Osteocyte (in vitro differentiated cells): Measurements from ENCODE around the gene UBE2H. TPM values are rescaled to one million over a fixed set of nuclear protein-coding genes. Genes with fewer than 3 reads are reported as not detected.

Experiments used
- DNase-seq: peaks from one replicate; pipeline ENCODE4 v3.0.0; 2021; ENCODE audit warnings: mixed read lengths; ENCODE audit not compliant: unreplicated experiment; ENCODE audit errors: extremely low spot score
- H3K27ac Mint-ChIP-seq: one replicate; pipeline ENCODE4 v1.8.0; 2021; ENCODE audit warnings: mild to moderate bottlenecking, mixed read lengths; ENCODE audit not compliant: unreplicated experiment
- H3K27me3 Mint-ChIP-seq: one replicate; pipeline ENCODE4 v1.8.0; 2021; ENCODE audit warnings: mixed read lengths; ENCODE audit not compliant: unreplicated experiment
- H3K36me3 Mint-ChIP-seq: one replicate; pipeline ENCODE4 v1.8.0; 2021; ENCODE audit warnings: mixed read lengths; ENCODE audit not compliant: unreplicated experiment
- H3K4me1 Mint-ChIP-seq: one replicate; pipeline ENCODE4 v1.8.0; 2021; ENCODE audit warnings: mixed read lengths; ENCODE audit not compliant: unreplicated experiment
- H3K4me3 Mint-ChIP-seq: one replicate; pipeline ENCODE4 v1.8.0; 2021; ENCODE audit warnings: mild to moderate bottlenecking, moderate library complexity, mixed read lengths; ENCODE audit not compliant: unreplicated experiment
- H3K9me3 Mint-ChIP-seq: one replicate; pipeline ENCODE4 v1.8.0; 2021; ENCODE audit warnings: mixed read lengths; ENCODE audit not compliant: unreplicated experiment
- CTCF ChIP-seq: fragments of 200-600 bp; sonication (generic); IDR thresholded peaks from 2 replicates; pipeline ENCODE4 v1.5.0; 2021; ENCODE audit warnings: antibody characterized with exemption, mild to moderate bottlenecking, moderate library complexity
- total RNA-seq: library from RNA; stranded (reverse); gene quantifications from 2 replicates; pipeline ENCODE4 v1.2.1, GENCODE V29; 2021

UBE2H gene
- total RNA-seq, 1 donor from 2014 or later = 160 TPM

DNA sequence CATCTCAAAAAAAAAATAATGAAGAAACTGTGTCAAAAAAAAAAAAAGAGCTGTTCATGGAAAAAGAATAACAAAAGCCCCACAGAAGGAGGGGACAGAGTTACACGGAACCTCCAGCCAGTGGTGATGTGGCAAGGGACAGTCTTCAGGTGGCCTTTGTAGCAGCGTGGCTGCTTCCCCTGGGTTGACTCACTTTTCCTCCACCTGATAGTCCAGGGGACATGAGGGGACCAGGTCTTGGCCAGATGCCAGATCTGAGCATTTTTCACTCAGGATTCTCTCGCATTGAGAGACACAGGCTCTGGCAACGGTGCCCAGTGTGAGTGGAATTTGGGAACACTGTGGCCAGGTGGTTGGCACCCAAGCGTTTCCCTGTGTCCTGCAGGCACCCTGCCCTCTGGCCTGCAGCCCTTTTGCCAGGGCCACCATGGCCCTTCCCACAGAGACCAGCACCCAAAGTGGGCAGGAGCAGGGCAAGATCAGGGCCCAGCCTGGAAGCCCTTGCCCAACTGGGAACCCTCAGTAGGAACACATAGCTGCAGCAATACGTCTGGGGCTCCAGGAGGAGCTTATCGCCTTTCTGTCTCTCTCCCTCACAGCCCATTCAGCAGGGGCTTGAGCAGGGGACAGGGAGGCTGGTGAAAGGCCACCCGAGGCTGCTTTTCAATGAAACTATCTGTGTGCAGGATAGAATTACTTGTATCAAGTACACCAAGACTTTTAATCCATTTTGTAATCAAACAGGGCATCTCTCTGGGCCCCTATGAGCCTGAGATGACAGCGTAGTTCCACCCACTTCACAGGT, 159.1 kb downstream of the UBE2H start:
- peaks cover 13% of the 10 kb centered on the region for H3K27me3 Mint-ChIP-seq
- no peaks in the 10 kb centered on the region for H3K36me3 Mint-ChIP-seq
- no peak overlapping the region for H3K27ac Mint-ChIP-seq
- H3K4me3 Mint-ChIP-seq = no peak overlapping the region
- no peaks in the 10 kb centered on the region for H3K4me1 Mint-ChIP-seq
- TF ChIP-seq CTCF = no peak
- no peaks in the 10 kb centered on the region for H3K9me3 Mint-ChIP-seq
- DNase-seq = no peak

DNA sequence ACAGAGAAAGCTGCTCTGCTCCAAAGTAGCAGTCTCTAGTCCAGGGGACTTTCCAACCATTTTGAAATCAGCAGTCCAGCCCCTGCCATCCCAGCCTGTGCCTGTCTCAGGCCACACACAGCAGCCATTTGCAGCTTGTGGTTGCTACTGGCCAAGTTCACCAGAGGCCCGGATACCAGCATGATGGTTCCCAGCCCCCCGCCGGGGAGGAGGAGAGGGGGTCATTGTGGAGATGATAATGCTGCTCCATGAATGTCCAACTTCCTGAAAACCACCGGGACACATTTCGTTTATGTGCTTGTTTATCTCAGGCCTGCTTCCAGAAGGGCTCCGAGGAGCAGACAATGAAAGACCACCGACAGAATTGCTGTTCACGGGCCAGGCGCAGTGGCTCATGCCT, 160.0 kb downstream of the UBE2H start:
- Mint-ChIP-seq H3K9me3 (no peaks in the 10 kb centered on the region), H3K27ac (no peak overlapping the region), H3K4me3 (no peak overlapping the region), H3K4me1 (no peaks in the 10 kb centered on the region), H3K27me3 (peaks cover 15% of the 10 kb centered on the region), H3K36me3 (no peaks in the 10 kb centered on the region)
- DNase-seq = no peak
- TF ChIP-seq CTCF = no peak

DNA sequence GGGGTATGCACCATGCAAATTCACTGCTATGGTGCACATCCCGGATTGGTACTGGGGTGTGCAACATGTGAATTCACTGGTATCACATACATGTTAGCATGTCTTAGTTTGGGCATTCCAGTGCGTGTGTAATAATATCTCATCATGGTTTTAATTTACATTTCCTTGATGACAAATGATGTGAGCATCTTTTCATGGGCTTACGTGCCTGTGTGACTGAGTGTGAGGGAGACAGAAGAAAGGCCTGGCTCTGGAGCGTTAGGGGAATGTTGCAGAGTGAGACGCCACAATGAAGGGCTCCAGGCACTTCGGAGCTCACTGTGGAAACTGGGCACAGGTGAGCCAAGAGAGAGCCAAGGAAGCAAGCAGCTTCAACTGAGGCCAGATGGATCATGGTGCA, 162.6 kb downstream of the UBE2H start:
- Mint-ChIP-seq H3K27ac (no peak overlapping the region), H3K9me3 (no peaks in the 10 kb centered on the region), H3K4me1 (peaks cover 9% of the 10 kb centered on the region), H3K36me3 (no peaks in the 10 kb centered on the region), H3K4me3 (no peak overlapping the region), H3K27me3 (peaks cover 40% of the 10 kb centered on the region)
- DNase-seq = no peak
- TF ChIP-seq CTCF = no peak

DNA sequence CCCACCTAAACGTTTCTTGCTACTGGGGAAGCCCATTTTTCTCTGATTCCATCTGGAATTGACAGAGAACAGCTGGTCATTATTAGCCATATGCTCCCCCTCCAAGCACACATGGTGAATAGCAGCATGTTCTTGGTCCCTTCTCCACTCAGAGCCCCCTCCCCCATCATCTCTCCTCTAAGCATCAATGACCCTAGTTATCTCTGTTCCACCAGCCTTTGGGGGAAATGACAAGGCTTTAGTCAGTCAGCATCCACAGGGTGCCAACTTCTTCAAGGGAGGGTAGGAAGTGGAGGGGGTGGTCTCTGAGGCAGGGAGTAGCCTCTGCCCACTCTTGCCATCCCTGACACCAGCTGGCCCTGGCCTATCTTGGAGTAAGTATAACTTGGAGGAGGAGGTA, 163.1 kb downstream of the UBE2H start:
- DNase-seq = no peak
- peaks cover 45% of the 10 kb centered on the region for H3K27me3 Mint-ChIP-seq
- no peaks in the 10 kb centered on the region for H3K9me3 Mint-ChIP-seq
- H3K4me3 Mint-ChIP-seq = no peak overlapping the region
- H3K36me3 Mint-ChIP-seq = no peaks in the 10 kb centered on the region
- no peak for TF ChIP-seq CTCF
- H3K27ac Mint-ChIP-seq = no peak overlapping the region
- peaks cover 10% of the 10 kb centered on the region for H3K4me1 Mint-ChIP-seq

DNA sequence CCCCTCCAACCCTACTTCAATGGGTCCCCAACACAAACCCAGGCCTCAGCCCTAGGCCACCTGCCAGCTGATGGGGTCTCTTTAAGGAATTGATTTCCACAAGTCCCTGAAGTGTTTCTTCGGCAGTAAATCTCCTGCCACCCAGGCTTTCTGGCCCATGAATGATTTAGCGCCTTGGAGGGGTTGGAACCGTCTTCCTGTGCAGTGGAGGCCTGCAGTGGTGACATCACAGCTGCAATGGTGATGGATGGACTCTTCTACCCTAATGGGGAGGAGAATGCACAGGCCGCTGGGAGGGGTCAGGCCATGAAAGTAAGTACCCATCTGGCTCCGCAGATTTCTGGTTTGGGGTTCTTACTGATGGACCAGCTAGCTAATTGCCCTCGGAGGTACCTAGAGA, 163.8 kb downstream of the UBE2H start:
- H3K27me3 Mint-ChIP-seq = peaks cover 46% of the 10 kb centered on the region
- TF ChIP-seq CTCF = no peak
- peaks cover 10% of the 10 kb centered on the region for H3K4me1 Mint-ChIP-seq
- no peaks in the 10 kb centered on the region for H3K36me3 Mint-ChIP-seq
- H3K4me3 Mint-ChIP-seq = no peak overlapping the region
- H3K27ac Mint-ChIP-seq = no peak overlapping the region
- no peaks in the 10 kb centered on the region for H3K9me3 Mint-ChIP-seq
- DNase-seq = no peak
